Erythroblast (primary cell): ENCODE data around the gene ALAS1.
A peak's percentile ranks its signal among the peaks of the same experiment; 100 is the strongest.

Experiments used
- DNase-seq, 2 experiments: peaks; one replicate each; lab custom pipeline; 2025; lab: John Stamatoyannopoulos, UW
- GATA1 ChIP-seq: IDR thresholded peaks from 2 replicates; pipeline ENCODE4 v1.6.1; 2011; ENCODE audit warnings: low read depth, mild to moderate bottlenecking, control low read depth, low read length, moderate library complexity
- POLR2A ChIP-seq: IDR thresholded peaks from 2 replicates; pipeline ENCODE4 v1.6.1; 2011; ENCODE audit warnings: mild to moderate bottlenecking, low read length

Gene ALAS1

DNA sequence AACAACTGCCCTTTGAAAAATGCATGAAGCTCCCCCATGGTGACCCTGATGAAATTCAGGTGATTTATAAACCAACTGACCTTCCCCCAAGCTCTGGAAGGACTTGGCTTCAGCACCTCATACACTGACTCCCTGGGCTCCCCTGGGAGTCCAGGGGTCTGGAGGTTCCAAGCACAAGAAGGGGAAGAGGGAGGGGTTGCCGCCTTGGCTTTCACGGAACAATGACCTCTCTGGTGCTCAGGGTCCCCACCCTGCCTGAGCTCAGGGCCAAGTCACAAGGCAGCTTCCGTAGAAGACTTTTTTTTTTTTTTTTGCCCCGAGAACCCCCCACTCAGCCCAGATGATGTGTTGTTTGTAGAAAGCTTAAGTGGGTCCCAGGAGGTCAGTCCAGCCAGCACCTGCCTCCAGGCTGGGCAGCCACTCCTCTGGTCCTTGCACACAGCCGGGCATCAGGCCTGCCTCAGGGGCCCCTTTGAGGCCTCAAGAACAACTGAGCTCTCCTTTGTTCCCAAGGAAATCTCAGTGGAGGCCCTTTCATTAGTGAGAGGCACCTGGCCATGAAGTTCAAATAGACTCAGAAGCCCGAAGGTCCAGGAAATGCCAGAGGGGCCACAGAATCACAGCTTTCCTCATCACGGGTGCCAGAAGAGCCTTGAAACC is 14.0 kb upstream of the ALAS1 start:
- TF ChIP-seq POLR2A = no peak
- no peak for TF ChIP-seq GATA1
- no peak for DNase-seq

DNA sequence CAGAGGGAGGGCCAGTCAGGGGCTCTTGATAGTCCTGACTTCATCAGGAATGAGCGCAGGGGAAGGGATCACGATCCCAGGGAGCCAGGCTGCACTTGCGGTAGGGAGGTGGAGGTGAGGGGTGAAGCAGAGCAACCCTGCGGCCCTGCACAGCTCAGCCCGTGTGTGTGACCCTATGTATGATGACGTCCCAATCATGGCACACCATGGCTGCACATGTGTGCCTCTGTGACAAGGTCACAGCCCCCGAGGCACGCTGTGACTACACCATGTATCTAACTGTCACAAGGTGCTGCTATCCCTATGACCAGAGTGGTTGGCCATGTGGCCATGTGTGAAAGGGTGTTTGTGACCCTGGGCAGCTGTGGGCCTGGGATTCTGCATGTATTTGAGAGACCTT is 13.3 kb upstream of the ALAS1 start:
- TF ChIP-seq POLR2A (no peak), GATA1 (no peak)
- DNase-seq = no peak

DNA sequence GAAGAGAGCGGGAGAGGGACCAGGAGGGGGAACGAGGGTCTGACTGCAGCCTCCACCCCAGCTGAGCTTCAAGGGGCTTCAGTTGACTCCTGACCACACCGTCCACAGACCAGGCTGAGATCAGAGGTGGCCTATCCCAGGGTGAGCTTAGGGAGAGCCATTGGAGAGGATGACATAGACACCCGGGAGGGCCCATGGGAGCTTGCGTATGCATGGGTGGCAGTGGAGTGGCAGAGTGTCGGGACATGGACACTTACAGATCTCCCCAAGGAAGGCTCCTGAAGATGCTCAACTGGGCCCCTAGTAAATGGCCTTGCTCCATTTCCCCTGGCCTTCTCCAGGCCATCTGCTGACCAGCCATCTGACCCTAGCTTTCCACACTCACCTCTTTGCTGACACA is 12.6 kb upstream of the ALAS1 start:
- no peak for DNase-seq

DNA sequence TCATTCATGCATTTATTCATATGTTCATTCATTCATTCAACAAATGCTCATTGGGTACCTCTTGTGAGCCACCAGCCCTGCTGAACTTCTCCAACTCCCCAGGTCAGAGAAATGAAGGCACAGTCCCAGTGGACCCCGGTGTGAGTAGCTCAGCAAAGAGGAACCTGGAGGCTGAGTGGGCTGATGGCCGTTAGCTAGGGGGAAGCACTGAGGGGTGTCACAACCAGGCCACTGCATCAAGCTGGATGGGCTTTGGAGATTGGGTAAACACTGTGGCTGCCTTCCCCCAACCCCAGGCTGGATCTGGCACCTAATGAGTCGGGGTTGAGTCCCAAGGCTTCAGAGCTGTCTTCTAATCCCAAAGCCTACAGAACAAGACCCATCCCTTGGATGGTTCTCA is 12.1 kb upstream of the ALAS1 start:
- DNase-seq = no peak
- TF ChIP-seq POLR2A = no peak
- TF ChIP-seq GATA1 = no peak

More for the DNA sequence above, 12.6 kb upstream of the ALAS1 start:
- TF ChIP-seq GATA1 (no peak), POLR2A (no peak)

DNA sequence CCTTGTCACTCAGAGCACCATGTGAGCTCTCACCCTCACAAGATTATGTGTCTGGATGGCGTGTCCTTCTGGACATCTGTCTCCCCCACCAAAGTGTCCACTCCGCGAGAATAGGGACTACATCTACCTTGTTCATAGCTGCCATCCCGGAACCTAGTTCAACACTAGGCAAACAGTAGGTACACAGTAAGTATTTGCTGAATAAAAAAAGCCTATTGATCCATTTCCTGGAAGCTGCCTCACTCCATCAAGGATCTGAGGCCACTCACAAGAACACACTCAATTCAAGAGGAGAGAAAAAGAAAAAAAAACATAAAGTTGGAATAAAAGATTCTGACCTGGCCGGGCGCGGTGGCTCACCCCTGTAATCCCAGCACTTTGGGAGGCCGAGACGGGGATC is 11.2 kb upstream of the ALAS1 start:
- no peak for TF ChIP-seq POLR2A
- no peak for TF ChIP-seq GATA1
- DNase-seq = no peak

DNA sequence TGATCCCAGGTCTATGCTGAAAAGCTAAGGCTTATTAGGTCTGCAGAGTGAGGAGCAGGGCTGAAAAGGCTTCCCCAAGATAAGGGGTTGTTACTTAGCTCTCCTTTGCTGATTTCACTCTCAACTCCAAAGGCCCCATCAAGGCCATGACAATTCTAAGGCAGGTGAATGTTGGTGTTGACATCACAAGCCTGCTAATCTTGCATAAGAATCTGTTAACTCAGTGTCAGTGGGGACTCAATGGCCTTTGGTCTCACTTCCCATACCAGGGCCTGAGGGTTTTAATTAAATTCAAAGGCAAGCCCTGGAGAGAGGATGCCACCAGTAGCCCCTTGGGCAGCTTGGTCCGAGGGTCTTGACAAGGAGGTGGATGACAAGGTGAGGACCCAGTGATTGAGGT is 9.4 kb upstream of the ALAS1 start:
- DNase-seq = peak; percentile 49 to 53

DNA sequence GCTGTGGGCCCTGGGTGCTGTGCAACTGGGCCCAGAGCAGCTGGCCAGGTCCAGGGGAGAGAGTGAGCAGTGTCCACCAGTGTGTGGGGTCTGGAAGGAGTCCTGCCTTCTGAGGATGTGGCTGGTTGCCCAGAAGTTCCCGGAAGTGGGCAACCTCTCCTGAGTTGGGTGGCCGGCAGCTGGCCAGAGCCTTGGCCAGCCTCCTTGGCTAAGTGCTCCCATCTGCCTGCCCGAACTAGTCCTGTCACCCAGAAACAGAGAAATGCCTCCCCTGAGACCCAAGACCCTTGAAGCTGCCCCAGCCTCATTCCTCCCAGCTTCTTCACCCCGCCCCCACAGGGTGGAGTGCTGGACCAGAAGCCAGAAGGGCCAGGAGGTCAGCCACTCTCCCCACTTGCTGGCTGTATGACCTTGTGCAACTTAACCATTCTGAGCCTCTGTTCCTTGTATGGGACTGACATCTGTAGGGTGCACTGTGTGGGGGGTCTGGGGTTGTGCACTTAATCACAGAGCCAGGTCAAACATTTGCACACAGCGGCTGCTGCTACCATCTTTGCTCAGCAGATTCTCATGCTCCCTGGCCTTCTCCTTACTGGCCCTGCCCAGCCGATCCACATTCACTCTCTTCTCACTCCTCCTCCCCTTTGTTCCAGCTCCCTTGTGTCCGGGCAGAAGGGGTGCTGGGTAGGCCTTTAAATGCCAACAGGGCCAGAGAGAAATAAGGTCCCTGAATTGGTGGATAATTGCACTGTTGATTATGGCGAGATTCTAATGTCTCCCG is 7.5 kb upstream of the ALAS1 start:
- TF ChIP-seq GATA1 = no peak
- TF ChIP-seq POLR2A = no peak
- DNase-seq = peak in 1 of 2 experiments; percentile 14

More for the DNA sequence above, 9.4 kb upstream of the ALAS1 start:
- TF ChIP-seq POLR2A = no peak
- no peak for TF ChIP-seq GATA1

DNA sequence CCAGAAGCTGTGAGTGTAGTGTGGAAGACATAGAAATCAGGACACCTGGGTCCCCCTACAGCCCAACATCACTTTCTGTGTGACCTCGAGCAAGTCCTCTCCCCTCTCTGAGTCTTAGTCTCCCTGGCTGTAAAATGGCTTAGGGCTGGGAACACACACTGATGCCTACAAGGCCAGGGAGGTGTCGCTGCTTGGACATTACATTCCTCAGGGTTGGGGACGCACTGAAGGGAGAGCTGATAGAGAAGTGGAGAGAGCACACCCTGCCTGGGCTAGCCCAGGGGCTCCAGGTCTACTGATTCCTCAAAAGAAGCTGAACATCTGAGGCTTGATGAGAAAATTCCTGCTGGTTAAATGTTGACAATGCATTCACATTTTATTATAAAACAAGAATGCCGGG is 6.3 kb upstream of the ALAS1 start:
- no peak for DNase-seq
- no peak for TF ChIP-seq POLR2A
- TF ChIP-seq GATA1 = no peak

DNA sequence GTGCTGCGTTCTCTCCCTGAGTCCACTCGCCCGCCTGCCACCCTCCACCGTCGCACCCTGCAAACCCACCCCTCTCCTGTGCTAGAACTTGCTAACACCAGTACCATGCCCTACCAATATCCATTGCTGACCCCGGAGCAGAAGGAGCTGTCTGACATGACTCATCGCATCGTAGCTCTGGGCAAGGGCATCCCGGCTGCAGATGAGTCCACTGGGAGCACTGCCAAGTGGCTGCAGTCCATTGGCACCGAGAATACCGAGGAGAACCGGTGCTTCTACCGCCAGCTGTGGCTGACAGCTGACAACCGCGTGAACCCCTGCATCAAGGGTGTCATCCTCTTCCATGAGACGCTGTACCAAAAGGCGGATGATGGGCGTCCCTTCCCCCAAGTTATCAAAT is 4.9 kb upstream of the ALAS1 start:
- TF ChIP-seq POLR2A = no peak
- no peak for TF ChIP-seq GATA1
- DNase-seq = no peak

DNA sequence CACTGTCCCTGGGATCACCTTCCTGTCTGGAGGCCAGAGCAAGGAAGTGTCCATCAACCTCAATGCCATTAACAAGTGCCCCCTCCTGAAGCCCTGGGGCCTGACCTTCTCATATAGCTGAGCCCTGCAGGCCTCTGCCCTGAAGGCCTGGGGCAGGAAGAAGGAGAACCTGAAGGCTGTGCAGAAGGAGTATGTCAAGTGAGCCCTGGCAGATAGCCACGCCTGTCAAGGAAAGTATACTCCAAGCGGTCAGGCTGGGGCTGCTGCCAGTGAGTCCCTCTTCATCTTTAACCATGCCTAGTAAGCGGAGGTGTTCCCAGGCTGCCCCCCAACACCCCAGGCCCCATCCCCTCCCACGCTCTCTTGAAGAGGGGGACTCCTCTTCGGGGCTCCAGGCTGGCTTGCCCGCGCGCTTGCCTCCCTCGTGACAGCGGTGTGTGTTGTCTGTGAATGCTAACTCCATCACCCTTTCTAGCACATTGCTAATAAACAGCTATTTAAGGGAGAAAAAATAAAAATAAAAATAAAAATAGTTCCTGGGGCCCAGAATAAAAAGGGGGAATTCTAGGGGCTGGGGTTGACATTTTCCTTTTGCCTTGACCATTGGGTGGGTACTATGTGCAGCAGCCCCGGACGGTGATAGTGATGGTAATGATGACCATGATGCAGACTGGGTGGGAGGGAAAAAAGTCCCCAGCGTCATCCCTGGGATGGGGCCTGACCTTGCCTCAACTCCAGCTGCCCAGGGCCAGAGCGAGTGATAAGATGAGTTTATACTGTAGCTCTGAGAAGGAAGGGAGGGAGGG is 3.3 kb upstream of the ALAS1 start:
- TF ChIP-seq GATA1 (no peak), POLR2A (no peak)

DNA sequence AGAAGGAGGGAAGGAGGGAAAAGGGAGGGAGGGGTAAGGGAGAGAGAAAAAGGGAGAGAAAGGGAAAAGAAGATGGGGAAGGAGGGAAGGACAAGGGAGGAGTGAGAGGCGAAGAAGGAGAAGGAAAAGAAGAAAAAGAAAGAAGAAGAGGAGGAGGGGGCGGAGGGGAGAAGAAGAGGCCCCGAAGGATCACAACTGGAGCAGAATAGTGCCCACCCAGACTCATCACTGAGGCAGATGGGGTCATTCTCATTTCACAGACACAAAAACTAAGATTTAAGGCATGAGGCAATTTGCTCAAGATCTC is 2.7 kb upstream of the ALAS1 start:
- no peak for DNase-seq
- TF ChIP-seq POLR2A (no peak), GATA1 (no peak)

More for the DNA sequence above, 3.3 kb upstream of the ALAS1 start:
- DNase-seq = no peak

DNA sequence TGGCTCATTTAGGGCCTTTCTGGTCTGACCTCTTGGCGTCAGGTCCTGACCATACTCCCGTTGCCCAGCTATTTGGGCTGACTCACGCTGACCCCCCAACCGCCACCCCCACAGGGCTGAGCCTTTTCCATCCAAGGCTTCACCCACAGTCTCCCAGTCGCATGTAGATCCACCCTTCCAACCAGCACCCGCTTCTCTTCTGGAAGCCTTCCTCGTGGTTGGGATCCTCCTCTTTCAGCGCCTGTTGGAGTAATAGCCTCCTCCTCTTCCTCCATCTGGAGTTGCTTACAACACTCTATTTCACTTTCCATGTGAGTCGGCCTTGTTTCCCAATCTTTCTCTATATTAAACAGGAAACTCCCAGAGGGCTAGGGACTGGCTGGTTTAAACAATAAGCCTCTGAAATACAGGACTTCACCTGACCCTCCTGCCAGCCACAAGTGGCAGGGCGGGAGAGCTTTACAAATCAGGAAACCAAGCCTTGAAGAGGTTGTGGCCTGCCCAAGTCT is 2.1 kb upstream of the ALAS1 start:
- no peak for DNase-seq
- no peak for TF ChIP-seq GATA1
- TF ChIP-seq POLR2A = no peak

DNA sequence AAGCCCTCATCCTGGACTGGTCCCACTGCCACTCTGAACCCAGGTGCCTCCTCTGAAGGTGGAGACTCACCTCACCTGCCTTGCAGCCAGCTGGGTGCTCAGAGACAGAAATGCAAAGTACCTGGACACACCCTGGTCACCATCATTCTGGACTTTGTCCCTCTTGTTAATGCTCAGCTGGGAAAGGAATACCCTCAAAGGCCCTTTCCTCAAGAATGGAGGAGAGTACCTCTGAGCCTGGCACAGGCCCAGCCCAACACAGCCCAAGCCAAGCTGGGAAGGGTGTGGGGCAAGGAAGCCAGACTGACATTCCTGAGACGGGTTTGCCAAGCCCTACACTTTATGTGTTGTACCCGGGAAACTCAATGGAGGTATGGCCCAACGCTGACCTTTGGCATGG is 983 bp upstream of the ALAS1 start:
- peak in 1 of 2 experiments; percentile 31 for DNase-seq
- TF ChIP-seq POLR2A (no peak), GATA1 (no peak)

DNA sequence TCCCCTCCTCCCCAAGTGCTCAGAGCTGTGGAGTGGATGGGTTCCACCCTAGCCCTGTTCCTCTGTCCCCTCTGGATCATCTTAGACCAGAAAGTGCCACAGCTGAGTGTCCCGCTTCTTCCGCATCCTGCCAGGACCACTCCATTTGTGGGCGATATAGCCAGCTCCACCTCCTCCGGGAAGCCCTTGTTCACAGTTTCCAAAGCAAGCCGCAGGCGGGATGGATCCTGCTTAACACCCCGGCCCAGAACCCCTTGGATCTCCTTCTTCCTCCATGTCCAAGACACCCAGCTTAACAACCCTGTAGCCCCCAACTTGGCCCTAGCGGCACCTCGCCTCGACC is 490 bp upstream of the ALAS1 start:
- TF ChIP-seq POLR2A (no peak), GATA1 (no peak)
- DNase-seq = no peak
